ENCODE results near the gene STK11.

DNA sequence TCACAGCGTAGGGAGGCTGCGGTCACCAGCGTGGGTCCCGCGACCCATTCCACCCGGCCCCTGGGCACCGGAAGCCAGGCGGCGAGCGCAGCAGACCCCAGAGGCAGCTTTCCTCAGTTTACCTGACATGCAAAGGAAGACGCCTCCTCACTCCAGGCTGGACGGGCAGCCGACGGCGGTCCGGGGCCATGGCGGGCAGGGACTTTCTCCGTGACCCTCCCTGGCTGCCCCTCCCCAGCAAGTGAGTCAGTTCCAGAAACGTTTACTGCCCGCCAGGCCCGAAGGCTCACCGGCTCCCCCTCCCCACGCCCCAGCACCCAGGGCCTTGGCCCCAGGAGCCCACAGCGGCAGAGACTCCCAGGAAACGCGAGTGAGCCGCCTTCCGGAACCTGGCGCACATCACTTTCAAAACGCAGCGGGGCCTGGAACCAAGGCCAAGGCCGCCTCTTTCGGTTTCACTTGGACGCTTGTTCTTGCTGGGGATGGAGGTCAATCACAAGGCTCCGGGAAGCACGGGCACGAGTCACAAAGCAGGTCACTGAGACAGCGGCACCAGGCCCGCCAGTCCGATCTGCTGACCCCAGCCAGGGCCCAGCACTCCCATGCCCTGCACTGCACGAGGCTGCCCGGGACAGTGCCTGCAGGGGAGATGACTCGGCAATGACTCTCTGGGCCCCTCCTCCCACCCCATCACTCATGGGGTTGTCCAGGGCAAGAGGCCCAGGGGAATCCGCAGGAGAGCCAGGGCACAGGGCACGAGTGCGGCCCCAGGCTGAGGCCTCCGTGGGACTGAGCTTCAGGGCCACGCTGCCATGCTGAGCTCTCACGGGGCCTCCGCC lies 36.8 kb upstream of the STK11 start:
- TF ChIP-seq, protein P1, sequence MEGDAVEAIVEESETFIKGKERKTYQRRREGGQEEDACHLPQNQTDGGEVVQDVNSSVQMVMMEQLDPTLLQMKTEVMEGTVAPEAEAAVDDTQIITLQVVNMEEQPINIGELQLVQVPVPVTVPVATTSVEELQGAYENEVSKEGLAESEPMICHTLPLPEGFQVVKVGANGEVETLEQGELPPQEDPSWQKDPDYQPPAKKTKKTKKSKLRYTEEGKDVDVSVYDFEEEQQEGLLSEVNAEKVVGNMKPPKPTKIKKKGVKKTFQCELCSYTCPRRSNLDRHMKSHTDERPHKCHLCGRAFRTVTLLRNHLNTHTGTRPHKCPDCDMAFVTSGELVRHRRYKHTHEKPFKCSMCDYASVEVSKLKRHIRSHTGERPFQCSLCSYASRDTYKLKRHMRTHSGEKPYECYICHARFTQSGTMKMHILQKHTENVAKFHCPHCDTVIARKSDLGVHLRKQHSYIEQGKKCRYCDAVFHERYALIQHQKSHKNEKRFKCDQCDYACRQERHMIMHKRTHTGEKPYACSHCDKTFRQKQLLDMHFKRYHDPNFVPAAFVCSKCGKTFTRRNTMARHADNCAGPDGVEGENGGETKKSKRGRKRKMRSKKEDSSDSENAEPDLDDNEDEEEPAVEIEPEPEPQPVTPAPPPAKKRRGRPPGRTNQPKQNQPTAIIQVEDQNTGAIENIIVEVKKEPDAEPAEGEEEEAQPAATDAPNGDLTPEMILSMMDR (IDR thresholded peaks at IDR 0.05): no peak
- TF ChIP-seq ZFX (IDR thresholded peaks at IDR 0.05; ENCODE audit: borderline replicate concordance): no peak

Measured in 22Rv1 (cell line).